CD14-positive monocyte (primary cell): ENCODE data around the gene PPP1R2. TPM values are rescaled to one million over a fixed set of nuclear protein-coding genes. Genes with fewer than 3 reads are reported as not detected.
A peak's percentile ranks its signal among the peaks of the same experiment; 100 is the strongest.

ENCODE experiments used
- DNase-seq, 3 donors: peaks; one replicate each; pipeline ENCODE4 v3.0.0-alpha.2; 2011 to 2022
- H2AFZ ChIP-seq: 2 replicates; pipeline ENCODE4 v1.6.0; 2012; ENCODE audit warnings: mild to moderate bottlenecking, low read depth, low read length, inconsistent platforms; ENCODE audit not compliant: insufficient read depth, poor library complexity, severe bottlenecking
- H3K27ac ChIP-seq, 2 donors: 1 replicate in 1 of 2; 2 replicates in 1 of 2; pipeline ENCODE4 v1.5.1; 2012 to 2013; ENCODE audit warnings: low read length in 2 of 2, control low read depth in 1 of 2, inconsistent platforms in 1 of 2, low read depth in 1 of 2, mild to moderate bottlenecking in 1 of 2
- H3K27me3 ChIP-seq, 2 donors: one replicate each; pipeline versions ENCODE4 v1.6.0 to v1.6.1; 2011 to 2013; ENCODE audit warnings: low read length in 2 of 2; ENCODE audit not compliant: control insufficient read depth in 2 of 2, insufficient read depth in 2 of 2
- H3K36me3 ChIP-seq, 2 donors: replicated peaks in 1 of 2; 1 replicate in 1 of 2; 2 replicates in 1 of 2; pipeline versions ENCODE4 v1.5.1 to v1.6.1; 2012 to 2013; ENCODE audit warnings: low read length in 2 of 2, control low read depth in 1 of 2, inconsistent platforms in 1 of 2, mild to moderate bottlenecking in 1 of 2; ENCODE audit not compliant: insufficient read depth in 2 of 2, control insufficient read depth in 1 of 2
- H3K4me1 ChIP-seq, 2 donors: 1 replicate in 1 of 2; 2 replicates in 1 of 2; pipeline versions ENCODE4 v1.5.1 to v1.6.1; 2012 to 2013; ENCODE audit warnings: low read length in 2 of 2, control low read depth in 1 of 2, inconsistent platforms in 1 of 2, mild to moderate bottlenecking in 1 of 2, moderate library complexity in 1 of 2; ENCODE audit not compliant: insufficient read depth in 2 of 2, control insufficient read depth in 1 of 2
- H3K4me2 ChIP-seq: replicated peaks from 2 replicates; pipeline ENCODE3; 2012; ENCODE audit warnings: low read length, moderate library complexity, mild to moderate bottlenecking; ENCODE audit not compliant: poor library complexity, severe bottlenecking; ENCODE audit errors: extremely low read depth
- H3K4me3 ChIP-seq, 3 experiments: fragments of 200-600 bp in 1 of 3; sonication (generic) in 1 of 3; replicated peaks in 1 of 3; 1 replicate in 2 of 3; 2 replicates in 1 of 3; pipeline ENCODE4 v1.5.1; 2011 to 2013; ENCODE audit warnings: low read length in 3 of 3, mild to moderate bottlenecking in 3 of 3, control low read depth in 2 of 3, low read depth in 2 of 3, inconsistent platforms in 1 of 3, moderate library complexity in 1 of 3
- H3K79me2 ChIP-seq: 2 replicates; pipeline ENCODE4 v1.6.0; 2012; ENCODE audit warnings: mild to moderate bottlenecking, control low read depth, inconsistent platforms, low read length, moderate library complexity; ENCODE audit not compliant: insufficient read depth
- H3K9ac ChIP-seq: 2 replicates; pipeline ENCODE4 v1.6.0; 2017; ENCODE audit warnings: low read length, mild to moderate bottlenecking; ENCODE audit not compliant: insufficient read depth, poor library complexity, severe bottlenecking
- H3K9me3 ChIP-seq, 2 donors: replicated peaks in 1 of 2; 1 replicate in 1 of 2; 2 replicates in 1 of 2; pipeline versions ENCODE4 v1.5.1 to v1.6.1; 2012 to 2013; ENCODE audit warnings: low read length in 2 of 2, control low read depth in 1 of 2; ENCODE audit not compliant: control insufficient read depth in 1 of 2, insufficient read depth in 1 of 2
- H4K20me1 ChIP-seq: 2 replicates; pipeline ENCODE4 v1.6.0; 2012; ENCODE audit warnings: mild to moderate bottlenecking, low read length, control low read depth, moderate library complexity; ENCODE audit not compliant: insufficient read depth
- H3K27ac Mint-ChIP-seq, 7 donors: one replicate each; pipeline ENCODE4 v1.8.0; 2020; ENCODE audit warnings: mild to moderate bottlenecking in 7 of 7, mixed read lengths in 7 of 7, moderate library complexity in 6 of 7, inconsistent platforms in 2 of 7
- H3K27me3 Mint-ChIP-seq, 3 donors: one replicate each; pipeline ENCODE4 v1.8.0; 2021 to 2022; ENCODE audit warnings: low read depth in 3 of 3, mild to moderate bottlenecking in 3 of 3, mixed read lengths in 3 of 3, moderate library complexity in 3 of 3, inconsistent platforms in 1 of 3
- H3K36me3 Mint-ChIP-seq, 2 donors: one replicate each; pipeline ENCODE4 v1.8.0; 2020; ENCODE audit warnings: mixed read lengths in 2 of 2, inconsistent platforms in 1 of 2, mild to moderate bottlenecking in 1 of 2
- H3K4me1 Mint-ChIP-seq: one replicate; pipeline ENCODE4 v1.8.0; 2020; ENCODE audit warnings: mild to moderate bottlenecking, mixed read lengths
- H3K4me3 Mint-ChIP-seq, 2 donors: one replicate each; pipeline ENCODE4 v1.8.0; 2020; ENCODE audit warnings: mild to moderate bottlenecking in 2 of 2, mixed read lengths in 2 of 2, moderate library complexity in 1 of 2
- H3K9me3 Mint-ChIP-seq, 7 donors: one replicate each; pipeline ENCODE4 v1.8.0; 2020 to 2022; ENCODE audit warnings: mixed read lengths in 7 of 7, mild to moderate bottlenecking in 6 of 7, moderate library complexity in 6 of 7, inconsistent platforms in 2 of 7
- CTCF ChIP-seq: fragments of 200-600 bp; IDR thresholded peaks from one replicate; pipeline ENCODE4 v1.8.0; 2022; ENCODE audit warnings: antibody characterized with exemption, mild to moderate bottlenecking
- WGBS: methylation state at CpG from one replicate; pipeline ENCODE4 v1.1.5; 2013; ENCODE audit warnings: missing lambda C conversion rate; ENCODE audit not compliant: insufficient coverage; 5-methylcytosine and 5-hydroxymethylcytosine counted together
- intact Hi-C, 2 donors: fragments of 100-400 bp; cut with micrococcal nuclease; formaldehyde crosslinking; loops; one replicate each; pipeline versions ENCODE4 v1.15.0 to v1.15.1; 2023
- polyA plus RNA-seq, 3 donors: library from polyadenylated mRNA; depleted of rRNA in 1 of 3; unstranded in 2 of 3; stranded (reverse) in 1 of 3; fragments of 300-500 nt in 2 of 3; fragments of >200 nt in 1 of 3; fragmentation: Illumina TruSeq in 2 of 3; gene quantifications; 1 replicate in 2 of 3; 2 replicates in 1 of 3; pipeline ENCODE4 v1.2.3, GENCODE V29; 2012 to 2021

Gene PPP1R2
- polyA plus RNA-seq, 3 donors: 21.0 to 121 (median 118) TPM

- H3K9ac ChIP-seq: no peak overlapping the region
- no peak overlapping the region for H3K27ac ChIP-seq
- H3K79me2 ChIP-seq: no peaks in the 10 kb centered on the region
- WGBS: 87% methylated on average over 5 of the region's 8 CpGs
- H3K27me3 ChIP-seq: peaks cover 0 to under 1% of the 10 kb centered on the region in 2 donors
- no peaks in the 10 kb centered on the region for H3K36me3 ChIP-seq
- H3K4me1 ChIP-seq: no peaks in the 10 kb centered on the region
- Mint-ChIP-seq H3K9me3 (peaks cover 0 to 3% (median 0%) of the 10 kb centered on the region in 7 donors), H3K27ac (no peak overlapping the region), H3K27me3 (peaks cover 11 to 24% (median 13%) of the 10 kb centered on the region in 3 donors), H3K4me1 (peaks cover 5% of the 10 kb centered on the region), H3K36me3 (no peaks in the 10 kb centered on the region), H3K4me3 (no peak overlapping the region)
- H3K9me3 ChIP-seq: no peaks in the 10 kb centered on the region
- TF ChIP-seq CTCF: no peak
- no peaks in the 10 kb centered on the region for H4K20me1 ChIP-seq
- H3K4me2 ChIP-seq: no peak overlapping the region
- intact Hi-C loops: no loop called here
- no peak overlapping the region for H3K4me3 ChIP-seq
- no peak overlapping the region for H2AFZ ChIP-seq
- DNase-seq: peak in 1 of 3 donors; percentile 16
Observed at GRCh38 chr3:195555110-195555509, 12.0 kb upstream of the PPP1R2 start.

- intact Hi-C loops: no loop called here
Observed at GRCh38 chr3:195554458-195554857, 11.3 kb upstream of the PPP1R2 start.

More at GRCh38 chr3:195554458-195554857, 11.3 kb upstream of the PPP1R2 start:
- Mint-ChIP-seq H3K36me3 (no peaks in the 10 kb centered on the region), H3K9me3 (peaks cover 0 to 3% (median 0%) of the 10 kb centered on the region in 7 donors), H3K27ac (no peak overlapping the region), H3K4me1 (peaks cover 9% of the 10 kb centered on the region), H3K27me3 (peaks cover 15 to 30% (median 19%) of the 10 kb centered on the region in 3 donors), H3K4me3 (no peak overlapping the region)
- no peaks in the 10 kb centered on the region for H3K79me2 ChIP-seq
- H3K4me3 ChIP-seq: no peak overlapping the region
- H3K4me1 ChIP-seq: no peaks in the 10 kb centered on the region
- H4K20me1 ChIP-seq: no peaks in the 10 kb centered on the region
- 100% methylated on average over 12 of the region's 15 CpGs for WGBS
- no peaks in the 10 kb centered on the region for H3K36me3 ChIP-seq
- no peak overlapping the region for H3K9ac ChIP-seq
- no peak for TF ChIP-seq CTCF
- H3K27me3 ChIP-seq: peaks cover 0 to 2% of the 10 kb centered on the region in 2 donors
- no peak for DNase-seq
- no peak overlapping the region for H3K4me2 ChIP-seq
- no peak overlapping the region for H2AFZ ChIP-seq
- no peak overlapping the region for H3K27ac ChIP-seq
- H3K9me3 ChIP-seq: no peaks in the 10 kb centered on the region
